ENCODE measurements around the gene R3HDM1.

Gene R3HDM1

DNA sequence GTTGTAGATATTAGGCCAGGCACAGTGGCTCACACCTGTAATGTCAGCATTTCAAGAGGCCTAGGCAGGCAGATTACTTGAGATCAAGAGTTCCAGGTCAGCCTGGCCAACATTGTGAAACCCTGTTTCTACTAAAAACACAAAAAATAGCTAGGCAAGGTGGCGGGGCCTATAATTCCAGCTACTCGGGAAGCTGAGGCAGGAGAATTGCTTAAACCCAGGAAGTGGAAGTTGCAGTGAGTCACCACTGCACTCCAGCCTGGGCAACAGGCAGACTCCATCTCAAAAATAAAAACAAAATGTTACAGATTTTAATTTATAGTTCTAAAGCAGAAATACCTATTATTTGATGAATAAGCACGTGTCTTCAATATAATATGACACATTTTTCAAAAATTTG is 144.7 kb downstream of the R3HDM1 start:
- Histone ChIP-seq H4K20me1 (ENCODE audit: low read depth, low read length) (no peaks in the 10 kb centered on the region), H3K4me3 (ENCODE audit: insufficient read depth, low read length, poor library complexity, severe bottlenecking) (no peak overlapping the region), H3K9ac (ENCODE audit: low read length) (no peak overlapping the region), H3K27ac (ENCODE audit: low read depth, low read length) (no peak overlapping the region), H2AFZ (ENCODE audit: low read depth, low read length, severe bottlenecking) (no peak overlapping the region), H3K36me3 (ENCODE audit: low read length) (peaks cover 32% of the 10 kb centered on the region; the same call in 1 of the 2 replicates), H3K79me2 (ENCODE audit: insufficient read depth, low read length) (no peaks in the 10 kb centered on the region), H3K4me2 (ENCODE audit: low read depth, low read length, poor library complexity, severe bottlenecking) (no peak overlapping the region), H3K27me3 (ENCODE audit: low read length) (no peaks in the 10 kb centered on the region), H3K9me3 (ENCODE audit: insufficient read depth, low read length) (no peaks in the 10 kb centered on the region), H3F3A (ENCODE audit: insufficient read depth) (no peaks in the 10 kb centered on the region), H3K9me2 (replicated peaks; ENCODE audit: insufficient read depth, low read length) (no peaks in the 10 kb centered on the region)
- no peak for TF ChIP-seq EZH2phosphoT487 (conservative IDR thresholded peaks at IDR 0.05; ENCODE audit: low read length)

DNA sequence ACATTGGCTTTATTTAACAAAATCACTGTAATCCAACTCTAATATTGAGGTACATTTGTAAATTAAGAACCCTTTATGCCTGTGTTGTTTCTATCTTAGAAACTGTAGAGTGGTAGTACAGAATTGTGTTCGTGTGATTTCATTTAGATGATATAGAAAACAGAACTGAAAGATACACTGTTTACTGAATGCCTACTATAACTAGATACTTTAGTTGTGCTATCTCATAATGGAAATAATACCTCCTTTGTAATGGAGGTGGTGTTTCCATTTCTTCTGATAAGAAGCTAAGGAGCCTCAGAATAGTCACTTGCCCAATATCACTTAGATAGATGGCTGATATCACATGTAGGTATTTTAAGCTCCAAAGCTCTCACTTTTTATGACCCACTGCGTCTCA is 147.8 kb downstream of the R3HDM1 start:
- Histone ChIP-seq H3K9me3 (ENCODE audit: insufficient read depth, low read length) (no peaks in the 10 kb centered on the region), H2AFZ (ENCODE audit: low read depth, low read length, severe bottlenecking) (no peak overlapping the region), H3K4me3 (ENCODE audit: insufficient read depth, low read length, poor library complexity, severe bottlenecking) (no peak overlapping the region), H3K27me3 (ENCODE audit: low read length) (no peaks in the 10 kb centered on the region), H3K79me2 (ENCODE audit: insufficient read depth, low read length) (no peaks in the 10 kb centered on the region), H4K20me1 (ENCODE audit: low read depth, low read length) (no peaks in the 10 kb centered on the region), H3K36me3 (ENCODE audit: low read length) (peaks cover 35% of the 10 kb centered on the region; the same call in 1 of the 2 replicates), H3K27ac (ENCODE audit: low read depth, low read length) (no peak overlapping the region), H3K4me2 (ENCODE audit: low read depth, low read length, poor library complexity, severe bottlenecking) (no peak overlapping the region), H3K9ac (ENCODE audit: low read length) (no peak overlapping the region), H3F3A (ENCODE audit: insufficient read depth) (no peaks in the 10 kb centered on the region), H3K9me2 (replicated peaks; ENCODE audit: insufficient read depth, low read length) (no peaks in the 10 kb centered on the region)
- TF ChIP-seq, protein P1, sequence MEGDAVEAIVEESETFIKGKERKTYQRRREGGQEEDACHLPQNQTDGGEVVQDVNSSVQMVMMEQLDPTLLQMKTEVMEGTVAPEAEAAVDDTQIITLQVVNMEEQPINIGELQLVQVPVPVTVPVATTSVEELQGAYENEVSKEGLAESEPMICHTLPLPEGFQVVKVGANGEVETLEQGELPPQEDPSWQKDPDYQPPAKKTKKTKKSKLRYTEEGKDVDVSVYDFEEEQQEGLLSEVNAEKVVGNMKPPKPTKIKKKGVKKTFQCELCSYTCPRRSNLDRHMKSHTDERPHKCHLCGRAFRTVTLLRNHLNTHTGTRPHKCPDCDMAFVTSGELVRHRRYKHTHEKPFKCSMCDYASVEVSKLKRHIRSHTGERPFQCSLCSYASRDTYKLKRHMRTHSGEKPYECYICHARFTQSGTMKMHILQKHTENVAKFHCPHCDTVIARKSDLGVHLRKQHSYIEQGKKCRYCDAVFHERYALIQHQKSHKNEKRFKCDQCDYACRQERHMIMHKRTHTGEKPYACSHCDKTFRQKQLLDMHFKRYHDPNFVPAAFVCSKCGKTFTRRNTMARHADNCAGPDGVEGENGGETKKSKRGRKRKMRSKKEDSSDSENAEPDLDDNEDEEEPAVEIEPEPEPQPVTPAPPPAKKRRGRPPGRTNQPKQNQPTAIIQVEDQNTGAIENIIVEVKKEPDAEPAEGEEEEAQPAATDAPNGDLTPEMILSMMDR (IDR thresholded peaks at IDR 0.05; ENCODE audit: insufficient read depth, low read length, poor library complexity, severe bottlenecking), result no peak
- TF ChIP-seq EZH2phosphoT487 (conservative IDR thresholded peaks at IDR 0.05; ENCODE audit: low read length), result no peak

- H2AFZ ChIP-seq (ENCODE audit: low read depth, low read length, severe bottlenecking), result no peak overlapping the region
- H3K4me3 ChIP-seq (ENCODE audit: insufficient read depth, low read length, poor library complexity, severe bottlenecking), result no peak overlapping the region
- no peak overlapping the region for H3K27ac ChIP-seq (ENCODE audit: low read depth, low read length)
- no peak overlapping the region for H3K9ac ChIP-seq (ENCODE audit: low read length)
- no peaks in the 10 kb centered on the region for H3K9me2 ChIP-seq (replicated peaks; ENCODE audit: insufficient read depth, low read length)
- peaks cover 14% of the 10 kb centered on the region for H3K36me3 ChIP-seq (ENCODE audit: low read length)
- no peaks in the 10 kb centered on the region for H4K20me1 ChIP-seq (ENCODE audit: low read depth, low read length)
- H3K79me2 ChIP-seq (ENCODE audit: insufficient read depth, low read length), result no peaks in the 10 kb centered on the region
- H3K27me3 ChIP-seq (ENCODE audit: low read length), result no peaks in the 10 kb centered on the region
- no peak overlapping the region for H3K4me2 ChIP-seq (ENCODE audit: low read depth, low read length, poor library complexity, severe bottlenecking)
- no peaks in the 10 kb centered on the region for H3K9me3 ChIP-seq (ENCODE audit: insufficient read depth, low read length)
- TF ChIP-seq, protein P1 (IDR thresholded peaks at IDR 0.05; ENCODE audit: insufficient read depth, low read length, poor library complexity, severe bottlenecking), result no peak
- TF ChIP-seq EZH2phosphoT487 (conservative IDR thresholded peaks at IDR 0.05; ENCODE audit: low read length), result no peak
- H3F3A ChIP-seq (ENCODE audit: insufficient read depth), result no peaks in the 10 kb centered on the region
Measured at GRCh38 chr2:135685361-135685760, 154.1 kb downstream of the R3HDM1 start.

DNA sequence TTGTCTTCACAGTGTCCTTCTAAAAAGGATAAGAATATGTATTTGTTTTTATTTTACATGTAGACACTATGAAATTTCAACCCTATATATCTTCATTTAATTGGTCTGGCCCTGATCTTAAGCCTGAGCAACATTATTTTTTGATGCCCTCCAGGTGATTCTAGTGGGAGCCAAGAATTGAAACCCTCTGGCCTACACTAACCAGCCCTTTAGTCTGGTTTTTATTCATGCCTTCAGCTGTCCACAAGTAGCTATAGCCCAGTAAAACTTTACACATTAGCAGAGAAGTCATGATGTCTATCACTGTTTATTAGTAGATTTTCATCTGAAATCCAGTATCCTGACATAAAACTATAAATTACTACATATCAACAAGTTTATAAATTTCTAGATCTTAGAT is 157.7 kb downstream of the R3HDM1 start:
- H3K36me3 ChIP-seq (ENCODE audit: low read length), result peaks cover 7% of the 10 kb centered on the region
- H3K9ac ChIP-seq (ENCODE audit: low read length), result no peak overlapping the region
- H3K79me2 ChIP-seq (ENCODE audit: insufficient read depth, low read length), result no peaks in the 10 kb centered on the region
- no peaks in the 10 kb centered on the region for H3K9me3 ChIP-seq (ENCODE audit: insufficient read depth, low read length)
- no peak overlapping the region for H2AFZ ChIP-seq (ENCODE audit: low read depth, low read length, severe bottlenecking)
- no peaks in the 10 kb centered on the region for H3K9me2 ChIP-seq (replicated peaks; ENCODE audit: insufficient read depth, low read length)
- no peaks in the 10 kb centered on the region for H4K20me1 ChIP-seq (ENCODE audit: low read depth, low read length)
- no peaks in the 10 kb centered on the region for H3K27me3 ChIP-seq (ENCODE audit: low read length)
- no peaks in the 10 kb centered on the region for H3F3A ChIP-seq (ENCODE audit: insufficient read depth)
- TF ChIP-seq, protein P1 (IDR thresholded peaks at IDR 0.05; ENCODE audit: insufficient read depth, low read length, poor library complexity, severe bottlenecking), result no peak
- no peak for TF ChIP-seq EZH2phosphoT487 (conservative IDR thresholded peaks at IDR 0.05; ENCODE audit: low read length)
- no peak overlapping the region for H3K4me3 ChIP-seq (ENCODE audit: insufficient read depth, low read length, poor library complexity, severe bottlenecking)
- no peak overlapping the region for H3K4me2 ChIP-seq (ENCODE audit: low read depth, low read length, poor library complexity, severe bottlenecking)
- no peak overlapping the region for H3K27ac ChIP-seq (ENCODE audit: low read depth, low read length)
